Stimulated activated CD4-positive, alpha-beta T cell treated with anti-CD3 and anti-CD28 coated beads, Interleukin-4, amount 100 ng/mL, for 24 hours (primary cell): ENCODE results near the gene NUMBL.
"Not testable (repeated sequence)": the region's sequence is repeated elsewhere in the genome, so short reads cannot be mapped to it uniquely, and the experiment has no call there.

Experiments
- DNase-seq: peaks from one replicate; pipeline ENCODE4 v3.0.0-alpha.2; 2020

The NUMBL gene

DNA sequence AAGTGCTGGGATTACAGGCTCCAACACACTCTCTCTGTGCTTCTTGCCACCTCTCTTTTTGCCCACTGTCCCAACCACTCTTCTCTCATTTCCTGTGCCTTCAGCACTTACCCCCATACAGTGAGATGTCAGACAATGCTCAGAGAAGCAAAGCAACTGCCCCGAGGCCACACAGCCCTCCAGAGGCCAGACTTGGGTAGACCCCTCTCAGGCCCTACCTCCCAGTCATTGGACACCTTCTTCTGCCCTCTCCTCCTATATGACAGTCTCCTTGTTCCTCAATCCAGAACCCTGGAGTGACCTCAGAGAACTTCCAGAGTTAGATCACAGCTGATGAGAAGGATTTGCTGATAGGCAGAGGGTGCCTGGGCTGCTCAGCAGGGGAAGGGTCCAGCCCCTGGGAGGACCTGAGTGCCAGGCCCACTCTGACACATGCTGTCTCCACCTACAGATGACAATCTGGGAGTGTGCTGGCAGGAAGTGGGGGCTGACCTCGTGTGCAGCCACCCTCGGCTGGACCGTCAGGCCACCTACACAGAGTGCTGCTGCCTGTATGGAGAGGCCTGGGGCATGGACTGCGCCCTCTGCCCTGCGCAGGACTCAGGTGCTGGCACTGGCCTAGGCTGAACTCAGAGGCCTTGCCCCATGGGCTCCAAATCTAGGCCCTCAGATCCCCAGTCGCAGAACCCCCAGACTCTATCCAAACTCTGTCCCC is 64.9 kb downstream of the NUMBL start:
- DNase-seq, result no peak

DNA sequence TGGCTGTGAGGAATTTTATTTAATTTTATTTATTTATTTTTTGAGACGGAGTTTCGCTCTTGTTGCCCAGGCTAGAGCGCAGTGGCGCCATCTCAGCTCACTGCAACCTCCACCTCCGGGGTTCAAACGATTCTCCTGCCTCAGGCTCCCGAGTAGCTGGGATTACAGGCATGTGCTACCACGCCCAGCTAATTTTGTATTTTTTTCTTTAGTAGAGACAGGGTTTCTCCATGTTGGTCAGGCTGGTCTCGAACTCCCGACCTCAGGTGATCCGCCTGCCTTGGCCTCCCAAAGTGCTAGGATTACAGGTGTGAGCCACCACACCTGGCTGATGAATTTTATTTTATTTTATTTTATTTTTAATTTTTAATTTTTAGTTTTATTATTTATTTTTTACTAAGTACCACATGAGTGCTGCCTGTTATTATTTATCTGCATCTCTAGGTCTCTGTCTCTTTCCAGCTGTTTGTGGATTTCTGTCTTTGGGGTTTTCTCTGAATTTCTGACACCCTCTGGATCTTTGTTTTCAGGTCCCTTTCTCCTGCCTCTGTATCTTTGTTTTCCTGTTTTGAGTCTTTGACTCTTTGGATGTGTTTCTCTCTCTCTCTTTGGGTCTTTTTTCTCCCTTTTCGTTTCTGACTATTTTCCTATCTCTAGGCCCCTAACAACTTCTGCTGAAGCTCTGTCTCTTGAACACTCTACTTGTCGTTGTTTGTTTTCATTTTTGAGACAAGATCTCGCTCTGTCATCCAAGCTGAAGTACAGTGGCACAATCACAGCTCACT is 65.9 kb downstream of the NUMBL start:
- DNase-seq, result not testable (repeated sequence)

DNA sequence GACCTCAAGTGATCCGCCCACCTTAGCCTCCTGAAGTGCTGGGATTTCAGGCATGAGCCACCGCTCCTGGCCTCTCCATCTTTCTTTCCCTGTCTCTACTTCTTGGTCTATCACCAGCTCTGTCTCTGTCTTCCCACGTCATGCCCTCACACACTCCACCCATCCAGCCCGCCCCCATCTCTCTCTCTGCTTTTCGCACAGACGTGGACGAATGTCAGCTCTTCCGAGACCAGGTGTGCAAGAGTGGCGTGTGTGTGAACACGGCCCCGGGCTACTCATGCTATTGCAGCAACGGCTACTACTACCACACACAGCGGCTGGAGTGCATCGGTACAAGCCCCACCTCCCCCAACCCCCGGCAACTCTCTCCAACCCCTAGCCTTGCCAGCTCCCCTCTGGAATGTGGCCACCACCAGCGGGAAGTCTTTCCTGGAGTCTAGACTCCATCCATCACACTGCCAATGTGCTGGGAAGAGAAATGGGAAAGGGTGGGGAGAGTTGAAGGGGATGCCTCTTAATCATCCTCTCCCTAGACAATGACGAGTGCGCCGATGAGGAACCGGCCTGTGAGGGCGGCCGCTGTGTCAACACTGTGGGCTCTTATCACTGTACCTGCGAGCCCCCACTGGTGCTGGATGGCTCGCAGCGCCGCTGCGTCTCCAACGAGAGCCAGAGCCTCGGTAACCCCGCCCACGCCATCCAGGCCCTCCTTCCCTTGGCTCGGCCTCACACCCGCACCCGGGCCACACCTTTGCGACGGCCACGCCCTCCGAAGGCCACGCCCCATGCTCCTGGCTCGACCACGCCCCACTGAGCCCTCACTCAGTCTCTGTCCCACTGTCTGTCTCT is 66.8 kb downstream of the NUMBL start:
- no peak for DNase-seq

DNA sequence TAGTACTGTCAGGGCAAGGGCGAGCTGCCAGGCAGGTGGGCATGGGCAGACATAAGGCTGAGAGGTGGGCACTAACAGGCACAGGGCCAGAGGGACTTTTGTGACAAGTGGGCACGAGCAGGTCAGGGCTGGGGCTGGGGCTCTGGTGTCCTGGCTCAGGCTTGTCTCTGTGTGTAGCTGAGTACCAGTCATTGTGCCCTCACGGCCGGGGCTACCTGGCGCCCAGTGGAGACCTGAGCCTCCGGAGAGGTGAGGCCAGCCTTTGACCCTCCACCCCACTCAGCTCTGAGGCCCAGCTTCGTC is 67.7 kb downstream of the NUMBL start:
- DNase-seq, result no peak

DNA sequence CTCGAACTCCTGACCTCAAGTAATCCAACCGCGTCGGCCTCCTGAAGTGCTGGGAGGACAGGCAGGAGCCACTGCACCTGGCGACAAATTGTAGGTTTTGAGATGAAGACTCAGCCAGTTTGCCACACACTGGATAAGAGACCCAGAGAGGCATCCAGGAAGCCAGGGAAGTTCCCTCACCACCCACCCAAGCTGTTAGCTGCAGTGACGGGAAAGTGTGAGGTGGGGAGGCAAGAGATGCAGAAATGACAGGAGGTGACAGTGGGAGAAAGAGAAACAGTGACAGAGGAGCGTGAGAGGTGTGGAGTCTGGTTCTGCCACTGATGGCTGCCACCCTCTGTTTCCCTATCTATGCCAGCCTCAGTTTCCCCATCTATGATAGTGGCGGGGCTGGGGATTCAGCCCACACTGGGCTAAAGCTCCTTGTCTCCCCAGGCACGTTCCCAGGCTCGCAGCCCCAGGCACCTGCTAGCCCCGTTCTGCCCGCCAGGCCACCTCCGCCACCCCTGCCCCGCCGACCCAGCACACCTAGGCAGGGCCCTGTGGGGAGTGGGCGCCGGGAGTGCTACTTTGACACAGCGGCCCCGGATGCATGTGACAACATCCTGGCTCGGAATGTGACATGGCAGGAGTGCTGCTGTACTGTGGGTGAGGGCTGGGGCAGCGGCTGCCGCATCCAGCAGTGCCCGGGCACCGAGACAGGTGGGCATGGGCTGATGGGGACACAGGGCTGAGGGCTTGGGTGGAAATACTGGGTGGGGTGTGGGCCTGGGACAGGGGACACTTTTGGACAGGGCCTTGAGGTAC is 68.3 kb downstream of the NUMBL start:
- no peak for DNase-seq

DNA sequence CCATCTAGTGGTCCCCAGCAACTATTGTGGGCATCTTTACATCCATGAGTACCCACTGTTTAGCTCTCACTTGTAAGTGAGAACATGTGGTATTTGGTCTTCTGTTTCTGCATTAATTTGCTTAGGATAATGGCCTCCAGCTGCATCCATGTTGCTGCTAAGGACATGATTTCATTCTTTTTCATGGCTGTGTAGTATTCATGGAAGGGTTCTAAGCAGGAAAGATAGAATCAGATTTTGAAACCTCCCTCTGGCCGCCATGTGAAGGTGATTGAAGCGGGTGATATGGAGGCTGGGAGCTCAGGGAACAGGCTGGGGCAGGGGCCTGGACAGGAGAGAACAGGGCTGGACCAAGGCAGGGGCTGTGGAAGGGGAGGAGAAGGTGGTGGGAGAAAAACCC is 69.2 kb downstream of the NUMBL start:
- no peak for DNase-seq

DNA sequence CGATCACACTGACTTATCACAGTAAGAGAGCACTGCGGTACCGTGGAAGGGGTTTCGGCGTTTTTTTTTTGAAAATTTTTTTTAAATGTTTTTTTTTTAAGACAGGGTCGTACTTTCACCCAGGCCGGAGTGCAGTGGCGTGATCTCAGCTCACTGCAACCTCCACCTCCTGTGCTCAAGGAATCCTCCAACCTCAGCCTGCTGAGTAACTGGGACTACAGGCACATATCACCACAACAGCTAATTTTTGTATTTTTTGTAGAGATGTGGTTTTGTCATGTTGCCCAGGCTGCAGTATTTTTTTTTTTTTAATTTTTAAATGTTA is 70.3 kb downstream of the NUMBL start:
- DNase-seq, result no peak

DNA sequence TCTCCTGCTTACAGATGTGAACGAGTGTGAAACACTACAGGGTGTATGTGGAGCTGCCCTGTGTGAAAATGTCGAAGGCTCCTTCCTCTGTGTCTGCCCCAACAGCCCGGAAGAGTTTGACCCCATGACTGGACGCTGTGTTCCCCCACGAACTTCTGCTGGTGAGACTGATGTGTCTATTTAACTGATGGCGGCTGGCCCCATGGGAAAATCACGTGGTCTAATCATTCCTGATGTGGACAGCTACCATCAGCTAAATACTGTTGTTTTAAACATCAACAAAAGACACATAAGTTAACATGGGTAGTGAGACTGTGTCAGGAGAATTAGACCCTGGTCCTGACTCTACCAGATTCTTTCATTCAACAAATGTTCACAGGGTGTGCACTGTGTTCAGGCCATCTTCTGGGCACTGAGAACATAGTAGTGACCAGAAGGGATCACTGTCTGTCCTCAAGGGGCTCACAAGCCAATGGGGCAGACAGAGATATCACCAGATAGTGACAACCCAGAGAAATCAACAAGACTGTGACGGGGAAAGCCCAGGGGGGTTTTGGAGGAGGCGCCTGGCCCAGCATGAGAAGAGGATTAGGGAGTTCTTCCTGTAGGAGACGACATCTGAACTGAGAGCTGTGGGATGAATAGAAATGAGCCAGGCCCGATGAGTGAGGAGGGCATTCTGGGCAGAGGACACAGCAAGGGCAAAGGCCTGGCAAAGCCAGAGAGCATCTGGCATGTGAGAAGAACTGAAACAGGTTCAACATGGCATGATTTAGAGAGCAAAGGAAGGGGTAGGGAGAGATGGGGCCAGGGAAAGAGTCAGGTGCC is 70.9 kb downstream of the NUMBL start:
- DNase-seq, result no peak

DNA sequence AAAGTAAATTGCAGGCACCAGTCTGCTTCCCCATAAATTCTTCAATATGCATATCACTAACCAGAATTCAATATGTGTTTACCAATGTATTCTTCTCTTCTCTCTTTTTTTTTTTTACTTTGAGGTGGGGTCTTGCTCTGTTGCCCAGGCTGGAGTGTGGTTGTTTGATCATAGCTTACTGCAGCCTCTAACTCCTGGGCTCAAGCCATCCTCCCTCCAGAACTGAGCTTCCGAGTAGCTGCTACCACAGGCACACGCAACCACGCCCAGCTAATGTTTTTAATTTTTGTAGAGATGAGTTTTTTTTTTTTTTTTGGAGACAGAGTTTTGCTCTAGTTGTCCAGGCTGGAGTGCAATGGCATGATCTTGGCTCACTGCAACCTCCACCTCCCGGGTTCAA is 72.5 kb downstream of the NUMBL start:
- no peak for DNase-seq

DNA sequence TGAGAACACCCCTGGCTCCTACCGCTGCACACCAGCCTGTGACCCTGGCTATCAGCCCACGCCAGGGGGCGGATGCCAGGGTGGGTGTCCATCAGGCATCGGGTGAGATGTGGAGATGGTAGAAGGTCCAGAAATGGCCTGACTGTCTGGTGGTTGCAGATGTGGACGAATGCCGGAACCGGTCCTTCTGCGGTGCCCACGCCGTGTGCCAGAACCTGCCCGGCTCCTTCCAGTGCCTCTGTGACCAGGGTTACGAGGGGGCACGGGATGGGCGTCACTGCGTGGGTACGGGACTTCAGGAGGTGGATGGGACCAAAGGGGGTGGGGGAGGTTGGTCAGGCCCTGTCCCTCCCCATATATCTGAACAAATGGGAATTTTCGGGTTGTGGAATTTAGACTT is 73.5 kb downstream of the NUMBL start:
- no peak for DNase-seq

DNA sequence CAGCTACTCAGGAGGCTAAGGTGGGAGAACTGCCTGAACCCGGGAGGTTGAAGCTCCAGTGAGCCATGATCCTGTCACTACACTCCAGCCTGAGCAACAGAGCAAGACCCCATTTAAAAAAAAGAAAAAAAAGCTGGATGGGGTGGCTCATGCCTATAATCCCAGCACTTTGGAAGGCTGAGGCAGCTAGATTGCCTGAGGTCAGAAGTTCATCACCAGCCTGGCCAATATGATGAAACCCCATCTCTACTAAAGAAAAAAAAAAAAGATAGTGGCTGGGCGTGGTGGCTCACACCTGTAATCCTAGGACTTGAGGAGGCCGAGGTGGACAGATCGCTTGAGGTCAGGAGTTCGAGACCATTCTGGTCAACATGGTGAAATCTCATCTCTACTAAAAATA is 74.3 kb downstream of the NUMBL start:
- no peak for DNase-seq
